ENCODE measurements around the gene PCSK4.
"Not testable (repeated sequence)": the region's sequence is repeated elsewhere in the genome, so short reads cannot be mapped to it uniquely, and the experiment has no call there.

PCSK4 gene

DNA sequence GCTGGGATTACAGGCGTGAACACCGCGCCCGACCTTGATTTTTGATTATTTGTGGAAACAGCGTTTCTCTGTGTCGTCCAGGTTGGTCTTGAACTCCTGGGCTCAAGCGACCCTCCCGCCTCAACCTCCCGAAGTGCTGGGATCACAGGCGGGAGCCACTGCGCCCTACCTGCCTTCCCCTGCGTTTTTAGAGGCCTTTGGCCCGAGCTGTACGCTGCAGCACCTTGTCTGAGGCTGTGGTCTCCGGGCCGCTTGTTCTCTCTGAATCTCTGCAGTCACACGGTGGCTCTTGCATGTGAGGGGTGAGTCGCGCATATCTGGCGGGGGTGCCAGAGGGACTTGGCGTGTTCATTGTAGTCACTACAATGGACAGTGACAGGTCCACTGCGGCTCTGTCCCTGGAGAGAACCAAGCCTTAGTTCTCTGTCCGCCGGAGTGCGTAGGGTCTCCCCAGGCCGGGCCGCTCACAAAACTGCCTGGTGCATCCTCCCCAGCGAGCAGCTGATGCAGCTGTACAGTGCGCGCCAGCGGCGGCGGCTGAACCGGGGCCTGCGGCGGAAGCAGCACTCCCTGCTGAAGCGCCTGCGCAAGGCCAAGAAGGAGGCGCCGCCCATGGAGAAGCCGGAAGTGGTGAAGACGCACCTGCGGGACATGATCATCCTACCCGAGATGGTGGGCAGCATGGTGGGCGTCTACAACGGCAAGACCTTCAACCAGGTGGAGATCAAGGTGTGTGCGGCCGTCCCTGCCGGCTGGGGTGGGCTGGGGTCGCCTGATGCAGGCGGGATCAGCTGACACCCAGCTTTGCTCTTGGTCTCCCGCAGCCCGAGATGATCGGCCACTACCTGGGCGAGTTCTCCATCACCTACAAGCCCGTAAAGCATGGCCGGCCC lies 50.4 kb downstream of the PCSK4 start:
- not testable (repeated sequence) for DNase-seq (ENCODE audit: low spot score)

DNA sequence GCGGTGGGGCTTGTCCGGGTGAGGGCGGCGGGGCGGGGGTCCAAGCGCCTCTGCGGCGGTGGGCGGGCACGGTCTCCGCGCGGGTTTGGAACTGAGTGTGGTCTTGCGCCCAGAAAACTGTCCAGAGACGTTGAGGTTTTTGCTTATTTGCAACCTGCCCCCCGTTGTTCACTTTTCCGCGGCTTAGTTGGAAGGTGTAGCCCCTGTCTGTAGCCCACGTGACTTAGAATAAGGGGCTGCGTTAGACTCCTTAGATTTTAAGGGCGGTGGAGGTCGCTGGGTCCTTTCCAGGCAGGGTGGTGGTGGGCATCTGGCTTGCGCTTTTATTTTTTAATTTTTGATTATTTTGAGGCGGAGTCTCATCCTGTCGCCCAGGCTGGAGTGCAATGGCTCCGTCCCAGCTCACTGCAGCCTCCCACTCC lies 51.2 kb downstream of the PCSK4 start:
- DNase-seq (ENCODE audit: low spot score), result no peak

- peak; percentile 93 for DNase-seq (ENCODE audit: low spot score)
These were observed 51.9 kb downstream of the PCSK4 start, which contains the start of gene RPS15 for GRCh38 chr19:1438035-1438932. TSS of gene RPS15 (plus strand) at chr19:1438396. CDS start at chr19:1438426, 30 bp downstream.

- no peak for DNase-seq (ENCODE audit: low spot score)
These were observed 52.5 kb downstream of the PCSK4 start for GRCh38 chr19:1437609-1438008.

GRCh38 chr19:1435378-1435989 lies 54.7 kb downstream of the PCSK4 start:
- no peak for DNase-seq (ENCODE audit: low spot score)

DNA sequence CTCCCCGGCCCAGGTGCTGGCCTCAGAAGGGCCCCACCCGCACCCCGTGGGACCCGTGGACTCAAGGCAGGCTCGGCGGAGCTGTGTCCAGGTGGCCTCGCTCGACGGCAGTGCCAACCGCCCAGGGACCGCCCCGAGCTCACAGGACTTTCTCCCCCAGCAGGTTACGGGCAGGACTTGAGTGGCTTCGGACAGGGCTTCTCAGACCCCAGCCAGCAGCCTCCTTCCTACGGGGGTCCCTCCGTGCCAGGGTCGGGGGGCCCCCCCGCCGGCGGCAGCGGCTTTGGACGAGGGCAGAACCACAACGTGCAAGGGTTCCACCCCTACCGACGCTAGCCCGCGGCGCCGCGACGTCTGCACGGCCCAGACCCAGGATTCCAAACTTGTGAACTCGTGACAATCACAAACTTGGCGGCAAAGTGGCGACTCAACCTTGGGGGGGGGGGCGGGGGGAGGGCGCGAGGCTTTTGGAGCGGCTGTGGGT lies 55.5 kb downstream of the PCSK4 start:
- DNase-seq (ENCODE audit: low spot score), result no peak

- DNase-seq (ENCODE audit: low spot score), result no peak
These were observed 56.1 kb downstream of the PCSK4 start for GRCh38 chr19:1434040-1434366.

GRCh38 chr19:1433119-1434039 lies 56.8 kb downstream of the PCSK4 start:
- no peak for DNase-seq (ENCODE audit: low spot score)

DNA sequence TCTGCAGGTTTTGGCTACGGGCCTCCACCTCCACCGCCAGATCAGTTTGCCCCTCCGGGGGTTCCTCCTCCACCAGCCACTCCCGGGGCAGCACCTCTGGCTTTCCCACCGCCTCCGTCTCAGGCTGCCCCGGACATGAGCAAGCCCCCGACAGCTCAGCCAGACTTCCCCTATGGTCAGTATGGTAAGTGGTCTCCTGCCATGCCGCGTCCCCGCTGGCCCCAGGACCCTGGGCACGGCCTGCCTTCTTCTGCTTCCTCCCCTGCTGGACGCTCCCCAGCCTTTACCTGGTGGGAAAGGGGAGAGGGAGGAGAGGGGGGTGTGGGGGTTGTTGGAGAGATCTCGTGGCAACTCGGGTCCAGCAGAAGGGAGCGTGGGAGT lies 57.7 kb downstream of the PCSK4 start:
- no peak for DNase-seq (ENCODE audit: low spot score)

DNA sequence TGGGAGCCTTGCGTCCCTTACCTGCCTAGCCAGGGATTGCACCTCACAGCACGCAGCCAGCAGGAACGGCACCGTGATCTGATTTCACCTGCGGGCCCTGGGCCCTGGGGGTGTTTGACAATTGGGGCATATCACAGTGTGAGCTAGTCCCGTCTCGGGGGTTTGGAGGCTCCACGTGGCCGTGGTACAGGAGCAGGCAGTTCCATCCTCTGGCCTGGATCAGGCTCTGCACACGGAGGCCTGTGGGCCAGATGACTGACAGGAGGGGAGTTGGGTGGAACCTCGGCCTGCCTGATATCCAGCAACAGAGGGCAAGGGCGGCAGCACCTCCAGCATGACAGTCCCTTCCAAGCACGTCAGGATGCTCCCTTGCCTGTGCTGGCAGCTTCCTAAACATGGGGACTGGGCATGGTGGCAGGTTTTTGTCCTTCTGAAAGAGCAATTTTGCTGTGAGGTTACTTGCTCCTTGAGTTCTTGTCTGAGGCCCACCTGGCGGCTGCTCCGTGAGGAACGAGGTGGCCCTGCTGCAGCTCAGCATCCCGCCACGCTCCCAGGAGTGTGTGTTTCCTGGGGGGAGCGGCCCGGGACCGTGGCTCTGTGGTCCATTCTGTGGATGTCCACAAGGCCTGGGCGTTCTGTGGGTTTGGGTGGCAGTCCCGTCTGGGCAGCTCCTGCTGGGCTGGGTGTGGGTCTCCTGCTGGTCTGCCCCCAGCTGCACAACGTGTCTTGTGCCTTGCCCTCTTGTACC lies 58.2 kb downstream of the PCSK4 start:
- no peak for DNase-seq (ENCODE audit: low spot score)
